PC-9 (cell line): ENCODE measurements around the gene TBC1D22B. TPM values are rescaled to one million over a fixed set of nuclear protein-coding genes. Genes with fewer than 3 reads are reported as not detected.

Source experiments
- BruUV-seq: library from RNA; stranded (reverse); fragments of 400-500 nt; replicated peaks from 2 replicates; lab custom pipeline; 2021; lab: Mats Ljungman, UMichigan
- CTCF ChIA-PET: fragments of 300-600 bp; sonication (Branson Sonifier 250); formaldehyde crosslinking; loops from one replicate; lab custom pipeline; 2022; ENCODE audit warnings: antibody characterized with exemption; lab: Charles Lee
- POLR2A ChIA-PET: fragments of 300-600 bp; sonication (Branson Sonifier 250); formaldehyde crosslinking; loops from one replicate; lab custom pipeline; 2022; ENCODE audit warnings: antibody characterized with exemption; ENCODE audit not compliant: unreplicated experiment; lab: Charles Lee
- DNase-seq, 2 experiments: peaks; one replicate each; pipeline versions ENCODE4 v3.0.0 to v3.0.0-alpha.2; 2015 to 2022; ENCODE audit warnings: mixed read lengths in 1 of 2
- H2AFZ ChIP-seq: fragments of 200-600 bp; sonication (generic); 2 replicates; pipeline ENCODE4 v1.8.1; 2017; ENCODE audit warnings: antibody characterized with exemption
- H3F3A ChIP-seq: fragments of 200-600 bp; sonication (generic); 2 replicates; pipeline ENCODE4 v1.8.1; 2017; ENCODE audit warnings: antibody characterized with exemption, mild to moderate bottlenecking, low read depth; ENCODE audit not compliant: insufficient read depth
- H3K27ac ChIP-seq: fragments of 200-600 bp; sonication (generic); 2 replicates; pipeline ENCODE4 v1.6.1; 2016; ENCODE audit warnings: mixed run types
- H3K27me3 ChIP-seq: fragments of 200-600 bp; sonication (generic); 2 replicates; pipeline ENCODE4 v1.6.1; 2016; ENCODE audit warnings: low read depth, mixed run types; ENCODE audit not compliant: insufficient read depth
- H3K36me3 ChIP-seq: fragments of 200-600 bp; sonication (generic); 2 replicates; pipeline ENCODE4 v1.6.1; 2016; ENCODE audit warnings: low read depth, mixed run types
- H3K4me1 ChIP-seq: fragments of 200-600 bp; sonication (generic); replicated peaks from 2 replicates; pipeline ENCODE4 v1.6.1; 2016; ENCODE audit warnings: mixed run types; ENCODE audit not compliant: insufficient read depth
- H3K4me2 ChIP-seq: fragments of 200-600 bp; sonication (generic); 2 replicates; pipeline ENCODE4 v1.6.1; 2017; ENCODE audit warnings: mixed run types
- H3K4me3 ChIP-seq: fragments of 200-600 bp; sonication (generic); 2 replicates; pipeline ENCODE4 v1.6.1; 2016; ENCODE audit warnings: mixed run types
- H3K79me2 ChIP-seq: fragments of 200-600 bp; sonication (generic); 2 replicates; pipeline ENCODE4 v1.6.1; 2017; ENCODE audit warnings: low read depth, mixed run types
- H3K9me2 ChIP-seq: fragments of 200-600 bp; sonication (generic); 2 replicates; pipeline ENCODE4 v1.8.1; 2017; ENCODE audit warnings: mild to moderate bottlenecking; ENCODE audit not compliant: insufficient read depth
- H3K9me3 ChIP-seq: fragments of 200-600 bp; sonication (generic); 2 replicates; pipeline ENCODE4 v1.8.1; 2016; ENCODE audit warnings: low read depth; ENCODE audit not compliant: insufficient read depth
- H4K20me1 ChIP-seq: fragments of 200-600 bp; sonication (generic); 2 replicates; pipeline ENCODE4 v1.8.1; 2017; ENCODE audit not compliant: insufficient read depth
- EZH2 ChIP-seq: fragments of 200-600 bp; sonication (generic); IDR thresholded peaks from 2 replicates; pipeline ENCODE4 v1.8.0; 2017; ENCODE audit warnings: antibody characterized with exemption, low read depth
- intact Hi-C: fragments of 100-400 bp; cut with micrococcal nuclease; formaldehyde crosslinking; loops from one replicate; pipeline ENCODE4 v1.10.0; 2022; ENCODE audit not compliant: unreplicated experiment
- total RNA-seq: library from RNA; stranded (reverse); gene quantifications from 2 replicates; pipeline ENCODE4 v1.2.3, GENCODE V29; 2021
- TF ChIP-seq, protein P1 (sequence below): fragments of 200-600 bp; sonication (generic); conservative IDR thresholded peaks from 2 replicates; pipeline ENCODE4 v1.6.1; 2017; ENCODE audit warnings: mixed run types, antibody characterized with exemption, mild to moderate bottlenecking, moderate library complexity

TBC1D22B gene
- total RNA-seq, 1 experiment from 2014 or later = 14.6 TPM

DNA sequence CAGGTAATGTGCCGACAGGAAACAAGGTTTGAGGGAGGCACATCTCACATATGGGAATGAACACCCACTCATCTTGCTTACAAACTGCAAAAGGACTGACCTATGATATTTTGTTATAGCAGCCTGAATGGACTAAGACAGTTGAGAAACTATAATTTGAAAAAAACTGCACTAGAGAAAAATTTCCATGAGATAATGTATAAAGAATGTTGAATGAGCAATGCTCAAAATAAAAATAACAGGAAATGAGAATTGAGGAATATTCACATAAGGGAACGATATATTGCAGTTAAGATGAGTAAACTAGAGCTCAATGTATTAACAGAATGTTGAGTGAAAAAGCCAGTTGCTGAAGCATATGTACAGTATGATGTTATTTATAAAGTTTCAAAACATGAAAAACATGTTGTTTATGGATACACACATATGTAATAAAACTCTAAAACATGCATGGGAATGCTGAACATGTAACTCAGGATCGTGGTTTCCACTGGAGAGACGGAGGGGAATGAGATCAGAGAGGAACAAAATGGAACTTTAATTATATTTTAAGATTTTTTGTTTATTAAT lies 6.3 kb upstream of the TBC1D22B start:
- no peaks in the 10 kb centered on the region for H3K27me3 ChIP-seq
- BruUV-seq = no TSS peak
- H3F3A ChIP-seq = no peaks in the 10 kb centered on the region
- intact Hi-C loops = no loop called here
- TF ChIP-seq, protein P1, sequence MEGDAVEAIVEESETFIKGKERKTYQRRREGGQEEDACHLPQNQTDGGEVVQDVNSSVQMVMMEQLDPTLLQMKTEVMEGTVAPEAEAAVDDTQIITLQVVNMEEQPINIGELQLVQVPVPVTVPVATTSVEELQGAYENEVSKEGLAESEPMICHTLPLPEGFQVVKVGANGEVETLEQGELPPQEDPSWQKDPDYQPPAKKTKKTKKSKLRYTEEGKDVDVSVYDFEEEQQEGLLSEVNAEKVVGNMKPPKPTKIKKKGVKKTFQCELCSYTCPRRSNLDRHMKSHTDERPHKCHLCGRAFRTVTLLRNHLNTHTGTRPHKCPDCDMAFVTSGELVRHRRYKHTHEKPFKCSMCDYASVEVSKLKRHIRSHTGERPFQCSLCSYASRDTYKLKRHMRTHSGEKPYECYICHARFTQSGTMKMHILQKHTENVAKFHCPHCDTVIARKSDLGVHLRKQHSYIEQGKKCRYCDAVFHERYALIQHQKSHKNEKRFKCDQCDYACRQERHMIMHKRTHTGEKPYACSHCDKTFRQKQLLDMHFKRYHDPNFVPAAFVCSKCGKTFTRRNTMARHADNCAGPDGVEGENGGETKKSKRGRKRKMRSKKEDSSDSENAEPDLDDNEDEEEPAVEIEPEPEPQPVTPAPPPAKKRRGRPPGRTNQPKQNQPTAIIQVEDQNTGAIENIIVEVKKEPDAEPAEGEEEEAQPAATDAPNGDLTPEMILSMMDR = no peak
- TF ChIP-seq EZH2 = no peak
- H3K4me1 ChIP-seq = 0 out of 2 replicates have a peak, but pooled peaks cover 2% of the 10 kb centered on the region
- no peak overlapping the region for H3K4me3 ChIP-seq
- no peaks in the 10 kb centered on the region for H3K36me3 ChIP-seq
- H3K9me2 ChIP-seq = no peaks in the 10 kb centered on the region
- no peaks in the 10 kb centered on the region for H4K20me1 ChIP-seq
- ChIA-PET CTCF (no interaction called here), POLR2A (no interaction called here)
- H3K79me2 ChIP-seq = no peaks in the 10 kb centered on the region
- no peak overlapping the region for H2AFZ ChIP-seq
- no peak overlapping the region for H3K4me2 ChIP-seq
- H3K27ac ChIP-seq = no peak overlapping the region
- DNase-seq = no peak
- H3K9me3 ChIP-seq = no peaks in the 10 kb centered on the region; the same call in 1 of the 2 replicates

DNA sequence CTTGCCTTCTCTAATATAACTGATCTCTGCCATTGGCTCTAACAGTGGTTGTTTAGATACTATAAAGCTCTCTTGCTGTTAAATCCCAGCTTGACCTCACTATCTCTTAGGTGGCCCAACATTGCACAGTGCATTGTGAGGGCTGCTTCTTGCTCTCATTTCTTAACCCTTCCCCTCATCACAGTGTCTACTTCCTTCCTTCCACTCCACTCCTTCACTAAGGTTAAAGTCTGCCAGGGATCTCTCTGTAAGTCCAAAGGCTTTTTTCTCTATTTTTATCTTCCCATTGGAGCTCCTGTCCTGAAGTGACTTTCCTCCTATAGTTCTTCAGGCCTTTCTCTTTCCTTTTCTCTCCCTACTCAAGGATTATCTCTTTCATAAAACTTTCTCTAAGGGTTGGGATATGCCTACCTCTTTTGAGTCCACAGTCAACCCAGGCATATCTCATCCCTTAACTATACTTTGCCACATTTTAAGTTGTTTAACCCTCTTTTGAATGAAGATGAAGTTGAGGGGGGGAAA lies 4.0 kb upstream of the TBC1D22B start:
- Histone ChIP-seq H3K9me3 (no peaks in the 10 kb centered on the region; the same call in 1 of the 2 replicates), H3K4me1 (peaks cover 12% of the 10 kb centered on the region; the same call in 1 of the 2 replicates), H3K27me3 (no peaks in the 10 kb centered on the region), H3K4me2 (no peak overlapping the region), H3F3A (peaks cover 6% of the 10 kb centered on the region; the same call in 1 of the 2 replicates), H3K9me2 (no peaks in the 10 kb centered on the region), H3K27ac (no peak overlapping the region), H2AFZ (no peak overlapping the region), H3K79me2 (peaks cover 8% of the 10 kb centered on the region), H4K20me1 (no peaks in the 10 kb centered on the region), H3K4me3 (no peak overlapping the region), H3K36me3 (no peaks in the 10 kb centered on the region)
- POLR2A ChIA-PET = no interaction called here
- CTCF ChIA-PET = interaction anchor here (0.6 kb wide), 1 partner anchor 117 kb away, joined by 5 read pairs; no protein-coding TSS in a partner anchor
- TF ChIP-seq EZH2 = no peak
- TF ChIP-seq, protein P1 = no peak
- BruUV-seq = no TSS peak
- intact Hi-C loops = no loop called here
- DNase-seq = no peak

DNA sequence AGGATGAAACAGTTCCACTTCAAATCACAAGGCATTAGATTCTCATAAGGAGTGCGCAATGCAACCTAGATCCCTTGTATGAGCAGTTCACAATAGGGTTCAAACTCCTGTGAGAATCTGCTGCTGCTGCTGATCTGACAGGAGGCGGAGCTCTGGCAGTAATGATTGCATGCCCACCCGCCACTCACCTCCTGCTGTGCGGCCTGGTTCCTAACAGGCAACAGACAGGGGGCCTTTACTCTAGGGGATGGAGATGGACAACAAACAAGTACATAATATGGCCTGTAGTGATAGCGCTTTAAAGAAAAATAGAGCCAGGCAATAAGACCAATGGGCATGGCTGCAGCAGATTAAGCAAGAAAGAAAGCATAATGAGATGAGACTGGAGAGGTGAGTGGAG lies 2.7 kb upstream of the TBC1D22B start:
- Histone ChIP-seq H3K4me2 (no peak overlapping the region), H3K36me3 (no peaks in the 10 kb centered on the region), H3K4me3 (no peak overlapping the region), H3K79me2 (peaks cover 21% of the 10 kb centered on the region), H3K27me3 (no peaks in the 10 kb centered on the region), H3K27ac (no peak overlapping the region), H3K9me2 (no peaks in the 10 kb centered on the region), H3K9me3 (no peaks in the 10 kb centered on the region; the same call in 1 of the 2 replicates), H3K4me1 (peaks cover 25% of the 10 kb centered on the region; the same call in 1 of the 2 replicates), H3F3A (peaks cover 10% of the 10 kb centered on the region; the same call in 1 of the 2 replicates), H2AFZ (no peak overlapping the region), H4K20me1 (no peaks in the 10 kb centered on the region)
- no peak for DNase-seq
- POLR2A ChIA-PET = no interaction called here
- intact Hi-C loops = no loop called here
- TF ChIP-seq EZH2 = no peak
- TF ChIP-seq, protein P1 = no peak
- CTCF ChIA-PET = no interaction called here
- no TSS peak for BruUV-seq
